HT-29 (cell line): ENCODE measurements around the gene MYRIP. TPM values are rescaled to one million over a fixed set of nuclear protein-coding genes. Genes with fewer than 3 reads are reported as not detected.
A peak's percentile ranks its signal among the peaks of the same experiment; 100 is the strongest.

Source experiments
- DNase-seq: peaks from one replicate; pipeline ENCODE4 v3.0.0-alpha.2; 2015; ENCODE audit warnings: low spot score
- total RNA-seq: library from RNA; depleted of rRNA; stranded (reverse); fragments of >200 nt; shearing (Covaris generic); gene quantifications from 2 replicates; pipeline ENCODE4 v1.2.3, GENCODE V29; 2014

MYRIP gene
- total RNA-seq, 1 experiment from 2014 or later, result 0.03 TPM

DNA sequence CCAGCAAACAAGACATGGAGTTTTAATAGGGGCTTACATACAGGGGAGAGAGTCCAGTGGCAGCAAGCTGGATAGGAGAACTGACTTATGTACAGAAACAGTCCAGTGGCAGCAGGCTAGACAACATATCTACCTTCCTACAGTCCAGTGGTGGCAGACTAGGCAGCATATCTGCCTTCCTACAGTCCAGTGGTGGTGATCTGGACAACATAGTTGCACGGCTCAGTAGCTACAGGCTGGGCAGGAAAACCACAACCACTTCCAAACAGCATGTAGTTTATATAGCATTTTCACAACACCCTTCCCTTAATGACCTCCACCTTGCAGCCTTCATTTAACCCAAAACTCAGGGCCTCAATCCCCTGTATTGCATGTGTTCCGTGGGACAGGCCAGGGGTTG lies 318.8 kb downstream of the MYRIP start:
- no peak for DNase-seq

DNA sequence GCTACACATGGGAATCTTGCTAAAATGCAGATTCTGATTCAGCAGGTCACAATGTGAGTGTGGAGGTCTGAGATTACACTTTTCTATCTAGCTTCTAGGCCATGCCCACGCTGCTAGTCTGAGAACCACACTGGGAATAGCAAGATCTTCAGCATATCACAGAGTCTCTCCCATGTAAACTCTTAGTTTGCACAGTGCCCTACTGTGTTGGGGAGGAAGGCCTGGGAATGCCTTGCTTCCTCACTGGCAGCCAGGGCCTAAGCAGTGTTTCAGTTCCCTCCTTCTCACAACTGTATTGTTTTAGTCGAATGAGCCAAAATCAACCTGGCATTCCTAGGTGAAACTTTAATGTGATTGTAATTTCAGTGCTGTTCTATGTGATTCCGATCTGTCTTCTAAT lies 320.1 kb downstream of the MYRIP start:
- no peak for DNase-seq

DNA sequence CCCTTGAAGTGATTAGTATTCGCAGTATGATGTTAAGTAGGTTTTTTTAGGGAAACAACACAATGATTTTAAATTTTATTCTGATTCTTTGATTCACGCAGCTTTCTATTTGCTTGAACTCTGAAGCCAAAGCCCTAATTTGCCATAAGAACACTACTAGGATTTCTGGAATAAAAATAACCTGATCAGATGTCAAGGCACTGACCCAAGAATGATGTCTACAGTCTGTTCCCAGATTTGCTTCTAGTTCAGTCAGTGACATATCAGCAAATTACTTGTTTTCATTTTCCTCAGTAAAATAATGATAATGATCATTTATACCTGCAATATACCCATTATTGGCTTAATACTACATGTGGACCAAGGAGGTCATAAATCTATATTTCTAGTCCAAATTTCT lies 320.6 kb downstream of the MYRIP start:
- no peak for DNase-seq

GRCh38 chr3:40130721-40131120 lies 321.3 kb downstream of the MYRIP start:
- DNase-seq, result no peak

- DNase-seq, result peak; percentile 22
Observed at GRCh38 chr3:40133886-40134575, 324.6 kb downstream of the MYRIP start.

- DNase-seq, result no peak
Observed at GRCh38 chr3:40137591-40138295, 328.3 kb downstream of the MYRIP start.

DNA sequence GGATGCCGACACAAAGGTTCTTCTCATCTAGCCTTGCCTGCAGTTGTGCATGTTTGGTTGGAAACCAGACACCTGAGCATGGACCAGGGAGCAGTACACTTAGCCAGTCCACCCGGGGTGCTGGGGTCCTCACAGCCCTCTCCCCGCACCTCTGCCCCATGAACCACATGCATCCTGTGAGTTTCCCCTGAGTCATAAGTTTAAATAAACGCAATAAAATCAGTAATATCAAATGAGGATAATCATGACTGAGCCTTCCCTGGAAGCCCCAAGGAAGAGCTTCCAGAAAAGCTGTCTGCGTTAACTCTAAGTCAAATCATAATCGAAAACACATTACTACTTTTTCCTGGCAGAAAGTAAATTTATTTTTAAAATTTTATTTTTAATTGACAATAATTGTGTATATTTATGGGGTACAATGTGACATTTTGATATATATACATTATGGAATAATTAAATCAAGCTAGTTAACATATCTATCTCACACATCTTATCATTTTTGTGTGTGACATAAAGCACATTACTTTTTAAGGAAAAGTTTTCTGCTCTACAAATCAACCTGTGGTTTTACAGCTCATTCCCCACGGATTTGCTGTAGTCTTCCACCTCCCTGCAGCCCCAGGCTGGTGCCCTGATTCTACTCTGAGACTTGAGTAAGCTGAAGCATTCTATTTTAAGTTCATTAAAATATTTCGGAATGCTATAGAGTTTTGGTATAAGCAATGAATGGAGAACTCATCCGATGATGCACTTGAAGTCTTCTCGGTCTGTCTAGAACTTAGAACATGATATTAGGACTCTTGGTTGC lies 334.1 kb downstream of the MYRIP start:
- DNase-seq, result no peak

- no peak for DNase-seq
Observed at GRCh38 chr3:40148827-40149226, 339.4 kb downstream of the MYRIP start.

DNA sequence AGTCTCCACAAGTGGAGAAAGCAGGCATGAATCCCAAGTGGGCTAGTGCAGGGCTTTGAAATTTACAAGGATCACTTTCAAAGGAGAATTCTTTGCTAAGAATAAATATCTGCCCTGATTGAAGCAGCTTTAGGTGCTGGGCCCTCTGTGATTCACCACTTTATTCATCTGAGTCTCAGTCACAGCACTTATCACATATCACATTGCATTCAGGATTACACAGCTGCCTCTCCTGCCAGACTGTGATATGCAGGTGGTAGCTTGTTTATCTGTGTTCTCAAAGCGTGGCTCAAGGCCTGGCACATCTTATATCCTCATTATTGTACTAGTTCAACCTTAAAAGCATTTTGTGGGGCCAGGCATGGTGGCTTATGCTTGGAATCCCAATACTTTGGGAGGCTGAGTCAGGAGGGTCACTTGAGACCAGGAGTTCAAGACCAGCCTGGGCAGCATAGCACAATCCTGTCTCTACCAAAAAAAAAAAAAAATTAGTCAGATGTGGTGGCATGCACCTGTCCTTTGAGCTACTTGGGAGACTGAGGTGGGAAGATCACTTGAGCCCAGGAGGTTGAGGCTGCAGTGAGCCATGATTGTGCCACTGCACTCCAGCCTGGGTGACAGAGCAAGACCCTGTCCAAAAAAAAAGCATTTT lies 343.2 kb downstream of the MYRIP start:
- DNase-seq, result no peak

GRCh38 chr3:40160933-40161332 lies 351.5 kb downstream of the MYRIP start:
- DNase-seq, result no peak

DNA sequence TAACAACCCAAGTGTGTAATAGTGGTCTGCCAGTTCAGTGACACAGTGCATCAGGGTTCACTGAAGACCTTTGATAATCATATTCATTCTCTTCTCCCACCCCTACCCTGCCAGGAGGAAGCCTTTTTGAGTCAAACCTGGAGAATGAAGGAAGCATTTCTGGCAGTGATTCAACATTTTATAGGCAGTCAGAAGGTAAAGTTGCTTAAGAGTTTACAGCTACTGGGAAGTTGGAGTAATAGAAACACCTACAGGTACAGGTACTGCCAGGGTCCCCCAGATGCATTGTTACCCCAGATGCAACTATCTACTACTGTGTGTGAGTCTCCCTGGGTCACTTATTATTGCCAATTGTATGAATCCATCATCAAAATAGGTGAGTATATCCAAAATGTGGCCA lies 353.2 kb downstream of the MYRIP start:
- DNase-seq, result peak; percentile 26

- DNase-seq, result peak; percentile 5
Observed at GRCh38 chr3:40166997-40167396, 357.6 kb downstream of the MYRIP start.

DNA sequence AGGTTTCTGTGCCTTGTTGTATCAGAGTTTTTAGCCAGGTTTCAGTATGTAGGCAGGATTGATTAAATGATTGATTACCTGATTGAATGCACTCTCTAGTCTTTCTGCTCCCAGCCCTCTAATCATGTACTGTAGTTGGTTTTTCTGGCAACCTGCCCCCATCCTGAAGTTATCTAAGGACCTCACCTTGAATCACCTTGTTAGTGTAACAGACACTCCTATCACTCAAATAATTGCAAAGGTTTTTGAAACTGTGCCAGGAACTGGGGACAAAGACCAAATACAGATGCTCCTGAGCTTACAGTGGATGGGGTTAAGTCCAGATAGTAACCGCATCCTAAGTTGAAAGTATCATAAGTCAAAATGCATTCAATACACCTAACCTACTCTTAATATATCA lies 358.5 kb downstream of the MYRIP start:
- no peak for DNase-seq

DNA sequence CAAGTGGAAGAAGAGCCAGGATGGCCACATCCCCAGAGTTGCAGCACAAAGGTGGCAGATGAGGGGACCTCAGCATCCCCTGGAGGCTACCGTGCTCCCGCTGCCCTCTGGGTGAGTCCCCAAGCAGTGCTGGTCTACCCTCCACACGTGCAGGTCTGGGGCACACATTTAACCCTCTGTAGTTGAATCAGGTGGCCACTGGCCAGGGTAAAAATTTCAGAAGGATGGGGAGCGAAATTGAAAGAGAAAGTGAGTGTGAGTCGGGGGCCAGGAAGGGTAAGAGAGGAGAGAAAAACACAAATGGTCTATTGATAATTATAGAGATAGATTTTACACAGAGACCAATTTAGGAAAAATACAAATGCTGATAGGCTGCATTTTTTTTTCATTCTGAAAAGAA lies 360.6 kb downstream of the MYRIP start:
- DNase-seq, result no peak

DNA sequence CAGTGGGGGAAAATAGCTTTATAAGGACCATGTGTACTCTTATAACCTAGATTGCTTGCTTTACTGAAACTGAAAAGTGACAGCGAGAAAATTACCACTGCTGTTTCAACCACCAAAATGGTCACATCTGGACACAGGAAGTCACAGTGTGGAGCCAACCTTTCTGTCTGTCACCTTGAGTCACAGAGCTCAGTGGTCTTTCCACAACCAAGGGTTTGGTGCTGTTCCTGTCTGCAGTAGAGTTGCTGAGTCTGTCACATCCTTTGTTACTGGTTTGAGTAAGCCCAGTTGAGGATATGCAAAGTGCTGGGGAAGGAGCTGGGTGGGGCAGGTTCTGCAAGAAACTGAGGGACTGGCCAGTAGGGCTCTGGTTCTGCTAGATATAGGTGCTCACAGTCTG lies 361.0 kb downstream of the MYRIP start:
- no peak for DNase-seq

DNA sequence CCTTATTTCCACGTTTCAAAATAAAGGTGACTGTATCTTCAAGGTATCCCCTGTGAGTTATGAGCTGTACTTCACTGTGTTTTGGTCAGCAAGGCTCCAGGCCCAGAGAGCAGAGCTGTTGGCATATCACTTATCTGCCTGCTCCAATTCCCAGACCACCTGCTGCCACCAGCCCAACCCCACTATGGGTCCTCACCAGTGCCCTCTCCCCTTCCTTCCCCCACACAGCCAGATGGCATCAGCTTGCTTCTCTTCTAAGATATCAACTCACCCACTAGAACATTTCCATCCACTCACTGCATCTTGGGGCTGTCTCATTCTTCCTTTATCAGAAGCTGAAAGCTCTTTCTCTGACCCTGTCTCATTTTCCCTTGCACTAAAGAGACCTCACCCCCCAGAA lies 363.2 kb downstream of the MYRIP start:
- DNase-seq, result no peak

DNA sequence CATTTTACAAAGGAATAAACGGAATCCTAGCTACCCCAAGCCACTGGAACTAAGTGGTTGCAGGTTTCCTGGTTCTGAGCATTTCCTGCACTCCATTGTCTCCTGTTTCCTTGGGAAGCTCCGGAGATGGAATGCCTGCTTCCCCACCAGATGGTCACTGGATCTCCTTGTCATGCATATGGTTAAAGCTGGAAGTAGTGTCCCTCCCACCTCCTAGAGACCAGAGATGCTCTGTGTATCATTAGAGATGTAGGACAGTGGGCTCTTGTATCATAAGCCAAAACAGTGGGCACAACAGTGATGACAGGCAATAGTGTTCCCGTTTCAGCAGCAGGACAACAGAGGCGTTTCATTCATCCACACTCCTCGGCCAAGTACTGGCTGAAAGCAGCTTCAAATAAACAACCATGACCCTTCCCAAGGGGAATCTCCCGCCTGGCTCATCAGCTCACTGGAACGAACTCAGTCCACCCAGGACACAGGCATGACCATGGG lies 363.9 kb downstream of the MYRIP start:
- DNase-seq, result no peak

GRCh38 chr3:40178012-40178594 lies 368.7 kb downstream of the MYRIP start:
- DNase-seq, result no peak

GRCh38 chr3:40179016-40179415 lies 369.6 kb downstream of the MYRIP start:
- DNase-seq, result peak; percentile 80

DNA sequence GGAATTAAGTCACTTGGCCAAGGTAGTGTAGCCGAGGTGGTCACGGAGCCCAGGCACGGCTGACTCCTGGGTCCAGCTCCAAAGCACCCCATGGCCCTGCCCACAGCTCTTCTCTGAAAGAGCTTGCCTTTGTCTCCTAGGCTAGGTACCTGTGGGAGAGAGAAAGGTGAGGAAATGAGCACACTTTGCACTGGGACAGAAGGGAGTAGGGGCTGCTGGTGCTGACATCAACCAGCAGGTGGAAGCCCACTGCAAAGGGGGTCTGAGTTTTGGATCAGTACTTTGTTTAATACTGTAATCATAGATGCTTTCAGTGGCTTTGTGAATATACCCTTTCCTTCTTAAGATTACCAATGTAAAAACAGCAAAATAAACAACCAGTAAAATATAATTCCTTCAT lies 371.8 kb downstream of the MYRIP start:
- no peak for DNase-seq

DNA sequence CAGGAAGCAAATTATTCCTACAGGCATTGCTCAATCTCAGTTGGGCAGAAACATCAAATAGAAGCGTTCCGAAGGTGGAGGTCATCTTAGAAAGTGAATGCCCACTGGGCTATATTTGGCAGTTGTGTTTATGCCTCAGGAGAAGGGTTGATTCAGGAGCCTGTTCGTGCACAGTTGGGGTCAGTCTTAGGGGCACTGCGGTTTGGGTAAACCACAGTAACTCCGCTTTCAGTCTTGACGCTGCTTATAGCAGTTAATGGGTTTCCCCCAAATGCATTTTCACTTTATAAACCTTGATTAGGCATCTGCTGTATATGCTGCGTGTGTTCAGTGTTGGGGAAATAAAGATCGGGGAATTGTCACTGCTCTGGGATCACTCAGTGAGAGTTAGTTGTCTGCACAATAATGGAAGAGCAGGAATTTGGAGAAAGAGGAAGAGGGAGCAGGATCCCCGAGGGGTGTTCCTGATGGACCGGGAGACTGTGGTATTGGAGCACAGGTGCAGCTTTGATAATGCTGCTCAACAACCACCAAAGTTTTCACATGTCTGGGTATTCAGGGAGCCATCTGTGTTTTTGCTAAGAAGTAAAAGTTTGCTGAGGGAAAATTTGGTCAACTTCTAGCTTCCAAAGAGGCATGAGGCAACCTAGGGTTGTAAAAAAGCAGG lies 375.8 kb downstream of the MYRIP start:
- no peak for DNase-seq
